ENCODE data around the gene WDR45B. TPM values are rescaled to one million over a fixed set of nuclear protein-coding genes. Genes with fewer than 3 reads are reported as not detected.

The WDR45B gene
- total RNA-seq, 1 experiment from 2014 or later: 167 TPM

- Histone ChIP-seq H3K27me3 (no peaks in the 10 kb centered on the region), H3K4me1 (no peaks in the 10 kb centered on the region), H3K9me3 (replicated peaks) (no peaks in the 10 kb centered on the region), H3K36me3 (no peaks in the 10 kb centered on the region), H3K4me3 (no peak overlapping the region), H3K27ac (no peak overlapping the region)
- no peak for DNase-seq
Measured at GRCh38 chr17:82666931-82667667, 18.9 kb upstream of the WDR45B start.

- Histone ChIP-seq H3K27ac (no peak overlapping the region), H3K4me1 (no peaks in the 10 kb centered on the region), H3K36me3 (no peaks in the 10 kb centered on the region), H3K4me3 (no peak overlapping the region), H3K9me3 (replicated peaks) (no peaks in the 10 kb centered on the region), H3K27me3 (no peaks in the 10 kb centered on the region)
- no peak for DNase-seq
Measured at GRCh38 chr17:82665891-82666290, 17.6 kb upstream of the WDR45B start.

GRCh38 chr17:82665217-82665616, 17.0 kb upstream of the WDR45B start:
- Histone ChIP-seq H3K27me3 (no peaks in the 10 kb centered on the region), H3K27ac (no peak overlapping the region), H3K9me3 (replicated peaks) (no peaks in the 10 kb centered on the region), H3K36me3 (no peaks in the 10 kb centered on the region), H3K4me1 (no peaks in the 10 kb centered on the region), H3K4me3 (no peak overlapping the region)
- DNase-seq: no peak

- Histone ChIP-seq H3K36me3 (no peaks in the 10 kb centered on the region), H3K9me3 (replicated peaks) (no peaks in the 10 kb centered on the region), H3K4me1 (no peaks in the 10 kb centered on the region), H3K27me3 (no peaks in the 10 kb centered on the region), H3K4me3 (no peak overlapping the region), H3K27ac (no peak overlapping the region)
- no peak for DNase-seq
Measured at GRCh38 chr17:82664701-82665182, 16.5 kb upstream of the WDR45B start.

GRCh38 chr17:82664276-82664575, 16.0 kb upstream of the WDR45B start:
- DNase-seq: no peak
- H3K36me3 ChIP-seq: no peaks in the 10 kb centered on the region
- H3K4me3 ChIP-seq: no peak overlapping the region
- no peaks in the 10 kb centered on the region for H3K9me3 ChIP-seq (replicated peaks)
- H3K27ac ChIP-seq: no peak overlapping the region
- H3K4me1 ChIP-seq: no peaks in the 10 kb centered on the region
- no peaks in the 10 kb centered on the region for H3K27me3 ChIP-seq

GRCh38 chr17:82663381-82664275, 15.4 kb upstream of the WDR45B start:
- Histone ChIP-seq H3K27ac (no peak overlapping the region), H3K9me3 (replicated peaks) (no peaks in the 10 kb centered on the region), H3K27me3 (no peaks in the 10 kb centered on the region), H3K4me1 (no peaks in the 10 kb centered on the region), H3K4me3 (no peak overlapping the region), H3K36me3 (no peaks in the 10 kb centered on the region)
- no peak for DNase-seq

GRCh38 chr17:82662711-82663261, 14.5 kb upstream of the WDR45B start:
- no peak overlapping the region for H3K27ac ChIP-seq
- no peak overlapping the region for H3K4me3 ChIP-seq
- H3K9me3 ChIP-seq (replicated peaks): no peaks in the 10 kb centered on the region
- no peak for DNase-seq
- H3K4me1 ChIP-seq: no peaks in the 10 kb centered on the region
- no peaks in the 10 kb centered on the region for H3K27me3 ChIP-seq
- no peaks in the 10 kb centered on the region for H3K36me3 ChIP-seq

GRCh38 chr17:82661717-82662683, 13.8 kb upstream of the WDR45B start:
- H3K27ac ChIP-seq: no peak overlapping the region
- no peaks in the 10 kb centered on the region for H3K4me1 ChIP-seq

GRCh38 chr17:82659886-82660285, 11.6 kb upstream of the WDR45B start:
- Histone ChIP-seq H3K9me3 (replicated peaks) (no peaks in the 10 kb centered on the region), H3K4me3 (no peak overlapping the region), H3K27me3 (no peaks in the 10 kb centered on the region), H3K4me1 (no peaks in the 10 kb centered on the region), H3K36me3 (no peaks in the 10 kb centered on the region), H3K27ac (no peak overlapping the region)
- DNase-seq: no peak

More at GRCh38 chr17:82661717-82662683, 13.8 kb upstream of the WDR45B start:
- Histone ChIP-seq H3K4me3 (no peak overlapping the region), H3K9me3 (replicated peaks) (no peaks in the 10 kb centered on the region), H3K36me3 (no peaks in the 10 kb centered on the region), H3K27me3 (no peaks in the 10 kb centered on the region)
- no peak for DNase-seq

GRCh38 chr17:82658796-82659452, 10.7 kb upstream of the WDR45B start:
- no peaks in the 10 kb centered on the region for H3K27me3 ChIP-seq
- no peaks in the 10 kb centered on the region for H3K4me1 ChIP-seq
- no peak overlapping the region for H3K4me3 ChIP-seq
- DNase-seq: no peak
- no peaks in the 10 kb centered on the region for H3K9me3 ChIP-seq (replicated peaks)
- no peak overlapping the region for H3K27ac ChIP-seq
- no peaks in the 10 kb centered on the region for H3K36me3 ChIP-seq

GRCh38 chr17:82658331-82658730, 10.1 kb upstream of the WDR45B start:
- Histone ChIP-seq H3K9me3 (replicated peaks) (no peaks in the 10 kb centered on the region), H3K27me3 (no peaks in the 10 kb centered on the region), H3K4me1 (no peaks in the 10 kb centered on the region), H3K27ac (no peak overlapping the region), H3K36me3 (no peaks in the 10 kb centered on the region), H3K4me3 (no peak overlapping the region)
- no peak for DNase-seq

- no peaks in the 10 kb centered on the region for H3K36me3 ChIP-seq
Measured at GRCh38 chr17:82657926-82658325, 9.7 kb upstream of the WDR45B start.

GRCh38 chr17:82656266-82656665, 8.0 kb upstream of the WDR45B start:
- Histone ChIP-seq H3K27me3 (no peaks in the 10 kb centered on the region), H3K36me3 (no peaks in the 10 kb centered on the region), H3K4me3 (no peak overlapping the region), H3K9me3 (replicated peaks) (no peaks in the 10 kb centered on the region), H3K27ac (no peak overlapping the region), H3K4me1 (no peaks in the 10 kb centered on the region)
- no peak for DNase-seq

More at GRCh38 chr17:82657926-82658325, 9.7 kb upstream of the WDR45B start:
- H3K4me1 ChIP-seq: no peaks in the 10 kb centered on the region
- no peak overlapping the region for H3K27ac ChIP-seq
- no peaks in the 10 kb centered on the region for H3K9me3 ChIP-seq (replicated peaks)
- DNase-seq: no peak
- no peak overlapping the region for H3K4me3 ChIP-seq
- H3K27me3 ChIP-seq: no peaks in the 10 kb centered on the region

- H3K4me3 ChIP-seq: no peak overlapping the region
- no peak overlapping the region for H3K27ac ChIP-seq
- H3K27me3 ChIP-seq: no peaks in the 10 kb centered on the region
- no peaks in the 10 kb centered on the region for H3K36me3 ChIP-seq
- H3K4me1 ChIP-seq: no peaks in the 10 kb centered on the region
- no peak for DNase-seq
- H3K9me3 ChIP-seq (replicated peaks): no peaks in the 10 kb centered on the region
Measured at GRCh38 chr17:82655523-82655922, 7.3 kb upstream of the WDR45B start.

Data from SJCRH30 (cell line).